Fibroblast of peridontal ligament (primary cell): ENCODE data around the gene TXNDC12.
"Not testable (repeated sequence)": the region's sequence is repeated elsewhere in the genome, so short reads cannot be mapped to it uniquely, and the experiment has no call there.

Experiments
- DNase-seq: peaks from one replicate; pipeline ENCODE4 v3.0.0-alpha.2; 2010; ENCODE audit errors: extremely low read depth

Gene TXNDC12

GRCh38 chr1:52055066-52055865 is at the start of gene TXNDC12:
TXNDC12 (minus strand) TSS chr1:52055191; CDS start chr1:52055096, 95 bp downstream.
- peak; percentile 89 for DNase-seq

GRCh38 chr1:52102336-52103013 is 47.5 kb upstream of the TXNDC12 start:
- DNase-seq: peak; percentile 37

- no peak for DNase-seq
Observed at GRCh38 chr1:52098139-52098871, 43.3 kb upstream of the TXNDC12 start.

GRCh38 chr1:52096216-52096615 is 41.2 kb upstream of the TXNDC12 start:
- DNase-seq: no peak

- not testable (repeated sequence) for DNase-seq
Observed at GRCh38 chr1:52094300-52094699, 39.3 kb upstream of the TXNDC12 start.

GRCh38 chr1:52087892-52088291 is 32.9 kb upstream of the TXNDC12 start:
- not testable (repeated sequence) for DNase-seq

GRCh38 chr1:52080014-52080415 is 25.0 kb upstream of the TXNDC12 start:
- no peak for DNase-seq

- not testable (repeated sequence) for DNase-seq
Observed at GRCh38 chr1:52077277-52077676, 22.3 kb upstream of the TXNDC12 start.

- DNase-seq: peak; percentile 34
Observed at GRCh38 chr1:52072291-52072690, 17.3 kb upstream of the TXNDC12 start.

- DNase-seq: no peak
Observed at GRCh38 chr1:52070704-52071103, 15.7 kb upstream of the TXNDC12 start.

GRCh38 chr1:52063192-52063591 is 8.2 kb upstream of the TXNDC12 start:
- no peak for DNase-seq

- DNase-seq: no peak
Observed at GRCh38 chr1:52060822-52061221, 5.8 kb upstream of the TXNDC12 start.

- no peak for DNase-seq
Observed at GRCh38 chr1:52059888-52060287, 4.9 kb upstream of the TXNDC12 start.

- peak; percentile 71 for DNase-seq
Observed at GRCh38 chr1:52059321-52059720, 4.3 kb upstream of the TXNDC12 start.

- DNase-seq: peak; percentile 20
Observed at GRCh38 chr1:52057876-52058415, 3.0 kb upstream of the TXNDC12 start.

- DNase-seq: peak; percentile 25
Observed at GRCh38 chr1:52057255-52057654, 2.3 kb upstream of the TXNDC12 start.

- peak; percentile 79 for DNase-seq
Observed at GRCh38 chr1:52056937-52057231, 1.9 kb upstream of the TXNDC12 start.

GRCh38 chr1:52056163-52056936 is 1.4 kb upstream of the TXNDC12 start, which contains the start of gene BTF3L4:
BTF3L4 (plus strand) TSS chr1:52056295; CDS start chr1:52059848, 3,553 bp downstream.
- peak; percentile 84 for DNase-seq

- DNase-seq: no peak
Observed at GRCh38 chr1:52055866-52056162, 823 bp upstream of the TXNDC12 start.

GRCh38 chr1:52054496-52055065 is 410 bp downstream of the TXNDC12 start:
- no peak for DNase-seq

GRCh38 chr1:52053862-52054261 is 1.1 kb downstream of the TXNDC12 start:
- DNase-seq: no peak
